Stimulated activated CD4-positive, alpha-beta T cell treated with anti-CD3 and anti-CD28 coated beads, Interleukin-12 subunit alpha, Interleukin-12 subunit beta, amount 100 ng/mL, for 4 hours (primary cell): ENCODE measurements around the gene SCFD1.
A peak's percentile ranks its signal among the peaks of the same experiment; 100 is the strongest.
"Not testable (repeated sequence)": the region's sequence is repeated elsewhere in the genome, so short reads cannot be mapped to it uniquely, and the experiment has no call there.

Experiments
- DNase-seq: peaks from one replicate; pipeline ENCODE4 v3.0.0-alpha.2; 2020

The SCFD1 gene

GRCh38 chr14:30621940-30622830 is at the start of gene SCFD1:
SCFD1 (plus strand) TSS chr14:30622319; CDS start chr14:30622339, 20 bp downstream.
- DNase-seq, result peak; percentile 91

- no peak for DNase-seq
Observed at GRCh38 chr14:30572771-30573170, 49.3 kb upstream of the SCFD1 start.

GRCh38 chr14:30573226-30573814 is 48.8 kb upstream of the SCFD1 start:
- DNase-seq, result no peak

- DNase-seq, result no peak
Observed at GRCh38 chr14:30573966-30574365, 48.2 kb upstream of the SCFD1 start.

GRCh38 chr14:30574777-30575176 is 47.3 kb upstream of the SCFD1 start:
- not testable (repeated sequence) for DNase-seq

- DNase-seq, result not testable (repeated sequence)
Observed at GRCh38 chr14:30576333-30576732, 45.8 kb upstream of the SCFD1 start.

- no peak for DNase-seq
Observed at GRCh38 chr14:30580616-30581282, 41.4 kb upstream of the SCFD1 start.

- no peak for DNase-seq
Observed at GRCh38 chr14:30581283-30581625, 40.9 kb upstream of the SCFD1 start.

GRCh38 chr14:30582376-30582775 is 39.7 kb upstream of the SCFD1 start:
- no peak for DNase-seq

- DNase-seq, result no peak
Observed at GRCh38 chr14:30584058-30584630, 38.0 kb upstream of the SCFD1 start.

- DNase-seq, result no peak
Observed at GRCh38 chr14:30585204-30585603, 36.9 kb upstream of the SCFD1 start.

GRCh38 chr14:30587141-30587540 is 35.0 kb upstream of the SCFD1 start:
- no peak for DNase-seq

- no peak for DNase-seq
Observed at GRCh38 chr14:30588873-30589272, 33.2 kb upstream of the SCFD1 start.

- no peak for DNase-seq
Observed at GRCh38 chr14:30596935-30597334, 25.2 kb upstream of the SCFD1 start.

- no peak for DNase-seq
Observed at GRCh38 chr14:30597504-30597903, 24.6 kb upstream of the SCFD1 start.

- DNase-seq, result no peak
Observed at GRCh38 chr14:30600922-30601918, 20.9 kb upstream of the SCFD1 start.

- no peak for DNase-seq
Observed at GRCh38 chr14:30603402-30603801, 18.7 kb upstream of the SCFD1 start.

GRCh38 chr14:30604696-30605095 is 17.4 kb upstream of the SCFD1 start:
- not testable (repeated sequence) for DNase-seq

GRCh38 chr14:30607156-30607780 is 14.9 kb upstream of the SCFD1 start:
- no peak for DNase-seq

- DNase-seq, result no peak
Observed at GRCh38 chr14:30608533-30609006, 13.5 kb upstream of the SCFD1 start.

GRCh38 chr14:30610787-30611343 is 11.3 kb upstream of the SCFD1 start:
- DNase-seq, result no peak
